Tibial artery (tissue), 4 donors: ENCODE measurements around the gene PCMTD2.
A peak's percentile ranks its signal among the peaks of the same experiment; 100 is the strongest.

Experiments used
- DNase-seq, 2 donors: peaks; one replicate each; pipeline ENCODE4 v3.0.0-alpha.2; 2019
- H3K27ac ChIP-seq, 2 donors: fragments of 200-600 bp; sonication (generic) in 1 of 2; 1 replicate in 1 of 2; 2 replicates in 1 of 2; pipeline ENCODE4 v1.5.1; 2018 to 2019; ENCODE audit warnings: mild to moderate bottlenecking in 1 of 2
- H3K27me3 ChIP-seq, 2 donors: fragments of 200-600 bp; sonication (generic) in 1 of 2; one replicate each; pipeline versions ENCODE4 v1.5.1 to v1.6.0; 2016 to 2019
- H3K36me3 ChIP-seq, 3 donors: fragments of 200-600 bp; sonication (generic) in 2 of 3; one replicate each; pipeline ENCODE4 v1.5.1; 2016 to 2019; ENCODE audit warnings: mild to moderate bottlenecking in 2 of 3
- H3K4me1 ChIP-seq, 4 donors: fragments of 200-600 bp; sonication (generic) in 2 of 4; 1 replicate in 3 of 4; 2 replicates in 1 of 4; pipeline ENCODE4 v1.5.1; 2016 to 2019
- H3K4me3 ChIP-seq, 2 donors: fragments of 200-600 bp; sonication (generic) in 1 of 2; 1 replicate in 1 of 2; 2 replicates in 1 of 2; pipeline ENCODE4 v1.5.1; 2018 to 2019; ENCODE audit warnings: mild to moderate bottlenecking in 2 of 2
- H3K9me3 ChIP-seq, 3 donors: fragments of 200-600 bp; sonication (generic) in 1 of 3; one replicate each; pipeline ENCODE4 v1.5.1; 2016 to 2019
- CTCF ChIP-seq, 2 experiments: fragments of 200-600 bp in 1 of 2; fragments of 450-650 bp in 1 of 2; IDR thresholded peaks; one replicate each; pipeline ENCODE4 v1.5.1; 2017 to 2019; ENCODE audit warnings: antibody characterized with exemption in 2 of 2, mild to moderate bottlenecking in 1 of 2, moderate library complexity in 1 of 2
- intact Hi-C: fragments of 100-400 bp; cut with DNase I; formaldehyde crosslinking; loops from one replicate; pipeline ENCODE4 v1.15.0; 2023; ENCODE audit warnings: low total_unique reads

Gene PCMTD2

GRCh38 chr20:64238115-64238825 is 17.3 kb upstream of the PCMTD2 start:
- Histone ChIP-seq H3K27ac (no peak overlapping the region), H3K4me3 (no peak overlapping the region), H3K9me3 (no peaks in the 10 kb centered on the region), H3K4me1 (no peaks in the 10 kb centered on the region), H3K27me3 (peaks cover 0 to 4% of the 10 kb centered on the region in 2 donors), H3K36me3 (no peaks in the 10 kb centered on the region)
- DNase-seq: no peak
- intact Hi-C loops: no loop called here
- TF ChIP-seq CTCF (IDR thresholded peaks at IDR 0.05): no peak

GRCh38 chr20:64238851-64239387 is 16.6 kb upstream of the PCMTD2 start:
- intact Hi-C loops: no loop called here
- Histone ChIP-seq H3K4me1 (no peaks in the 10 kb centered on the region), H3K27ac (no peak overlapping the region), H3K27me3 (peaks cover 0 to 4% of the 10 kb centered on the region in 2 donors), H3K9me3 (no peaks in the 10 kb centered on the region), H3K36me3 (no peaks in the 10 kb centered on the region), H3K4me3 (no peak overlapping the region)
- TF ChIP-seq CTCF (IDR thresholded peaks at IDR 0.05): no peak
- DNase-seq: peak in 1 of 2 donors; percentile 42

GRCh38 chr20:64239449-64240242 is 15.9 kb upstream of the PCMTD2 start:
- peak in 1 of 2 donors; percentile 44 for DNase-seq
- Histone ChIP-seq H3K4me1 (no peaks in the 10 kb centered on the region), H3K27ac (no peak overlapping the region), H3K36me3 (no peaks in the 10 kb centered on the region), H3K27me3 (peaks cover 0 to 9% of the 10 kb centered on the region in 2 donors), H3K9me3 (no peaks in the 10 kb centered on the region), H3K4me3 (no peak overlapping the region)
- intact Hi-C loops: no loop called here
- no peak for TF ChIP-seq CTCF (IDR thresholded peaks at IDR 0.05)

GRCh38 chr20:64240243-64241015 is 15.1 kb upstream of the PCMTD2 start:
- no peaks in the 10 kb centered on the region for H3K36me3 ChIP-seq

More at GRCh38 chr20:64240243-64241015, 15.1 kb upstream of the PCMTD2 start:
- Histone ChIP-seq H3K4me3 (no peak overlapping the region), H3K27ac (no peak overlapping the region), H3K27me3 (peaks cover 0 to 15% of the 10 kb centered on the region in 2 donors), H3K4me1 (no peaks in the 10 kb centered on the region), H3K9me3 (no peaks in the 10 kb centered on the region)
- no peak for TF ChIP-seq CTCF (IDR thresholded peaks at IDR 0.05)
- intact Hi-C loops: no loop called here
- peak in 1 of 2 donors; percentile 56 for DNase-seq
